Common myeloid progenitor, CD34-positive (primary cell): ENCODE results near the gene PDCD7.
"Not testable (repeated sequence)": the region's sequence is repeated elsewhere in the genome, so short reads cannot be mapped to it uniquely, and the experiment has no call there.

Experiments
- CTCF ChIA-PET: fragments of 350-600 bp; sonication (Branson Sonifier 250); formaldehyde crosslinking; loops from one replicate; lab custom pipeline; 2021; ENCODE audit warnings: antibody characterized with exemption; lab: Charles Lee
- POLR2A ChIA-PET: fragments of 350-600 bp; sonication (Branson Sonifier 250); formaldehyde crosslinking; loops from one replicate; lab custom pipeline; 2021; ENCODE audit warnings: antibody characterized with exemption; lab: Charles Lee
- DNase-seq, 3 donors: peaks; one replicate each; pipeline versions ENCODE4 v3.0.0 to v3.0.0-alpha.2; 2013
- H3K27ac ChIP-seq, 2 experiments: 1 replicate in 1 of 2; 2 replicates in 1 of 2; pipeline ENCODE4 v1.7.0; 2013; ENCODE audit warnings: inconsistent platforms in 2 of 2, low read length in 2 of 2, mild to moderate bottlenecking in 2 of 2, low read depth in 1 of 2, moderate library complexity in 1 of 2; ENCODE audit not compliant: severe bottlenecking in 2 of 2, insufficient read depth in 1 of 2, poor library complexity in 1 of 2
- H3K27me3 ChIP-seq, 5 experiments: replicated peaks in 2 of 5; 1 replicate in 3 of 5; 2 replicates in 2 of 5; pipeline versions ENCODE4 v1.6.1 to v1.7.0; 2013; ENCODE audit warnings: low read length in 4 of 5, mild to moderate bottlenecking in 2 of 5, moderate library complexity in 2 of 5, inconsistent platforms in 1 of 5; ENCODE audit not compliant: insufficient read depth in 5 of 5, control insufficient read depth in 4 of 5
- H3K36me3 ChIP-seq, 4 experiments: 1 replicate in 2 of 4; 2 replicates in 2 of 4; pipeline versions ENCODE4 v1.6.1 to v1.7.0; 2013; ENCODE audit warnings: low read length in 3 of 4, control low read depth in 1 of 4, mild to moderate bottlenecking in 1 of 4; ENCODE audit not compliant: control insufficient read depth in 4 of 4, insufficient read depth in 4 of 4
- H3K4me1 ChIP-seq, 4 experiments: 1 replicate in 3 of 4; 2 replicates in 1 of 4; pipeline versions ENCODE4 v1.6.1 to v1.7.1; 2013; ENCODE audit warnings: low read length in 3 of 4, mild to moderate bottlenecking in 3 of 4, control low read depth in 1 of 4, inconsistent platforms in 1 of 4, moderate library complexity in 1 of 4; ENCODE audit not compliant: control insufficient read depth in 4 of 4, insufficient read depth in 4 of 4; ENCODE audit errors: control extremely low read depth in 1 of 4
- H3K4me3 ChIP-seq, 7 experiments: 1 replicate in 4 of 7; 2 replicates in 3 of 7; pipeline versions ENCODE4 v1.5.1 to v1.7.0; 2013; ENCODE audit warnings: mild to moderate bottlenecking in 7 of 7, low read length in 6 of 7, moderate library complexity in 6 of 7, inconsistent platforms in 2 of 7, low read depth in 2 of 7, control low read depth in 1 of 7; ENCODE audit not compliant: insufficient read depth in 4 of 7, control insufficient read depth in 1 of 7; ENCODE audit errors: extremely low read depth in 1 of 7
- H3K9me3 ChIP-seq, 5 experiments: 1 replicate in 4 of 5; 2 replicates in 1 of 5; pipeline versions ENCODE4 v1.6.1 to v1.7.1; 2013; ENCODE audit warnings: low read length in 4 of 5, mild to moderate bottlenecking in 2 of 5, inconsistent platforms in 1 of 5, low read depth in 1 of 5, moderate library complexity in 1 of 5; ENCODE audit not compliant: control insufficient read depth in 4 of 5, insufficient read depth in 2 of 5; ENCODE audit errors: control extremely low read depth in 1 of 5
- WGBS: methylation state at CpG from one replicate; pipeline ENCODE4 v1.1.5; 2013; ENCODE audit not compliant: insufficient coverage; 5-methylcytosine and 5-hydroxymethylcytosine counted together

Gene PDCD7

DNA sequence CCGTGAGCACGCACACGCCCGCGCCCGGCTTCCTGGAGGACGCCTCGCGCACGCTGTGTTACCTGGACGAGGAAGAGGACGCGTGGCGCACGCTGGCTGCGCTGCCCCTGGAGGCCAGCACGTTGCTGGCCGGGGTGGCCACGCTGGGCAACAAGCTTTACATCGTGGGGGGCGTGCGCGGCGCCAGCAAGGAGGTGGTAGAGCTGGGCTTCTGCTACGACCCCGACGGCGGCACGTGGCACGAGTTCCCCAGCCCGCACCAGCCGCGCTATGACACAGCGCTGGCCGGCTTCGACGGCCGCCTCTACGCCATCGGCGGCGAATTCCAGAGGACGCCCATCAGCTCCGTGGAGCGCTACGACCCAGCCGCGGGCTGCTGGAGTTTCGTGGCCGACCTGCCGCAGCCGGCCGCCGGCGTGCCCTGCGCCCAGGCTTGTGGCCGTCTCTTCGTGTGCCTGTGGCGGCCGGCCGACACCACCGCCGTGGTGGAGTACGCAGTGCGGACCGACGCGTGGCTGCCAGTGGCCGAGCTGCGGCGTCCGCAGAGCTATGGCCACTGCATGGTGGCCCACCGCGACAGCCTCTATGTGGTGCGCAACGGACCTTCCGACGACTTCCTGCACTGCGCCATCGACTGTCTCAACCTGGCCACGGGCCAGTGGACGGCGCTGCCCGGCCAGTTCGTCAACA, 56.2 kb downstream of the PDCD7 start:
- Histone ChIP-seq H3K27ac (no peak overlapping the region), H3K36me3 (no peaks in the 10 kb centered on the region), H3K4me3 (peak overlapping the region in 1 of 7 experiments; percentile 10), H3K9me3 (no peaks in the 10 kb centered on the region), H3K4me1 (peaks cover 0 to 29% (median 25%) of the 10 kb centered on the region in 4 experiments), H3K27me3 (peaks cover 0 to 4% (median 0%) of the 10 kb centered on the region in 5 experiments)
- CTCF ChIA-PET: interaction anchor here (1.0 to 17.2 kb wide), 9 partner anchors 8 to 44 kb away, joined by 3 to 282 read pairs (median 26); partner anchors contain the start of gene RASL12
- POLR2A ChIA-PET: interaction anchor here (0.6 kb wide), 1 partner anchor 408 kb away, joined by 5 read pairs; no protein-coding TSS in a partner anchor
- no peak for DNase-seq
- WGBS: 67% methylated on average over 82 of the region's 85 CpGs

- H3K36me3 ChIP-seq: no peaks in the 10 kb centered on the region
- no peak within 1 kb of the TSS for H3K27ac ChIP-seq
- H3K9me3 ChIP-seq: no peaks in the 10 kb centered on the region
- ChIA-PET POLR2A (interaction anchor here (0.6 kb wide), 1 partner anchor 409 kb away, joined by 5 read pairs; no protein-coding TSS in a partner anchor), CTCF (interaction anchor here (2.0 to 17.2 kb wide), 6 partner anchors 9 to 44 kb away, joined by 9 to 282 read pairs (median 30); partner anchors contain the start of gene RASL12)
- peaks cover 0 to 4% (median 0%) of the 10 kb centered on the region in 5 experiments for H3K27me3 ChIP-seq
- 75% methylated on average over 73 of the region's 73 CpGs for WGBS
- DNase-seq: no peak
- H3K4me1 ChIP-seq: peaks cover 0 to 27% (median 22%) of the 10 kb centered on the region in 4 experiments
- no peak within 1 kb of the TSS for H3K4me3 ChIP-seq
Measured at GRCh38 chr15:65076486-65077290, 56.9 kb downstream of the PDCD7 start, which contains the start of gene KBTBD13. Gene KBTBD13 (plus strand): TSS chr15:65076746. CDS start chr15:65076816, 70 bp downstream.

DNA sequence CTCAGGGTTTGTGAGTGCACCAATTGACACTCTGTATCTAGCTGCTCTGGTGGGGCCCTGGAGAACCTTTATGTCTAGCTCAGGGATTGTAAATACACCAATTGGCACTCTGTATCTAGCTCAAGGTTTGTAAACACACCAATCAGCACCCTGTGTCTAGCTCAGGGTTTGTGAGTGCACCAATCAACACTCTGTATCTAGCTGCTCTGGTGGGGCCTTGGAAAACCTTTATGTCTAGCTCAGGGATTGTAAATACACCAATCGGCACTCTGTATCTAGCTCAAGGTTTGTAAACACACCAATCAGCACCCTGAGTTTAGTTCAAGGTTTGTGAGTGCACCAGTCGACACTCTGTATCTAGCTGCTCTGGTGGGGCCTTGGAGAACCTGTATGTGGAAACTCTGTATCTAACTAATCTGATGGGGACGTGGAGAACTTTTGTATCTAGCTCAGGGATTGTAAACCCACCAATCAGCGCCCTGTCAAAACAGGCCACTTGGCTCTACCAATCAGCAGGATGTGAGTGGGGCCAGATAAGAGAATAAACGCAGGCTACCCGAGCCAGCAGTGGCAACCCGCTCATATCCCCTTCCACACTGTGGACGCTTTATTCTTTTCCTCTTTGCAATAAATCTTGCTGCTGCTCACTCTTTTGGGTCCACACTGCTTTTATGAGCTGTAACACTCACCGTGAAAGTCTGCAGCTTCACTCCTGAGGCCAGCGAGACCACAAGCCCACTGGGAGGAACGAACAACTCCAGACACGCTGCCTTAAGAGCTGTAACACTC, 57.8 kb downstream of the PDCD7 start:
- peak in 2 of 3 donors; percentile 57 to 68 for DNase-seq
- peaks cover 0 to 28% (median 21%) of the 10 kb centered on the region in 4 experiments for H3K4me1 ChIP-seq
- not testable (repeated sequence) for H3K9me3 ChIP-seq, H3K27me3 ChIP-seq, H3K27ac ChIP-seq, H3K36me3 ChIP-seq, H3K4me3 ChIP-seq
- WGBS: 11% methylated on average over 10 of the region's 12 CpGs
- CTCF ChIA-PET: interaction anchor here (2.0 to 17.2 kb wide), 6 partner anchors 8 to 43 kb away, joined by 9 to 282 read pairs (median 30); partner anchors contain the start of gene RASL12
- POLR2A ChIA-PET: interaction anchor here (0.6 kb wide), 2 partner anchors 680 to 1273 kb away, joined by 3 read pairs; no protein-coding TSS in a partner anchor

DNA sequence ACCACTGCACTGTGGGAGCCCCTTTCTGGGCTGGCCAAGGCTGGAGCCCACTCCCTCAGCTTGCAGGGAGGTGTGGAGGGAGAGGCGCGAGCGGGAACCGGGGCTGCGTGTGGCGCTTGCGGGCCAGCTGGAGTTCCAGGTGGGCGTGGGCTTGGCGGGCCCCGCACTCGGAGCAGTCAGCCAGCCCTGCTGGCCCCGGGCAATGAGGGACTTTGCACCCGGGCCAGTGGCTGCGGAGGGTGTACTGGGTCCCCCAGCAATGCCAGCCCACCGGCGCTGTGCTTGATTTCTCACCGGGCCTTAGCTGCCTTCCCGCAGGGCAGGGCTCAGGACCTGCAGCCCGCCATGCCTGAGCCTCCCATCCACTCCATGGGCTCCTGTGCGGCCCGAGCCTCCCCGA, 58.7 kb downstream of the PDCD7 start:
- CTCF ChIA-PET: interaction anchor here (1.3 to 17.2 kb wide), 5 partner anchors 9 to 42 kb away, joined by 5 to 282 read pairs (median 5); no protein-coding TSS in a partner anchor
- H3K27ac ChIP-seq, H3K36me3 ChIP-seq, H3K27me3 ChIP-seq, DNase-seq, POLR2A ChIA-PET, H3K9me3 ChIP-seq, H3K4me3 ChIP-seq: not testable (repeated sequence)
- 98% methylated on average over 9 of the region's 22 CpGs for WGBS
- peaks cover 0 to 28% (median 21%) of the 10 kb centered on the region in 4 experiments for H3K4me1 ChIP-seq

GRCh38 chr15:65072617-65073016, 61.0 kb downstream of the PDCD7 start:
- CTCF ChIA-PET: interaction anchor here (0.6 to 1.7 kb wide), 4 partner anchors 10 to 29 kb away, joined by 3 to 7 read pairs (median 4); no protein-coding TSS in a partner anchor
- Histone ChIP-seq H3K4me3 (no peak overlapping the region), H3K4me1 (peaks cover 0 to 27% (median 21%) of the 10 kb centered on the region in 4 experiments), H3K9me3 (no peaks in the 10 kb centered on the region), H3K36me3 (no peaks in the 10 kb centered on the region), H3K27ac (no peak overlapping the region), H3K27me3 (peaks cover 0 to 15% (median 8%) of the 10 kb centered on the region in 5 experiments)
- no peak for DNase-seq
- 90% methylated on average over 3 of the region's 3 CpGs for WGBS
- POLR2A ChIA-PET: no interaction called here

DNA sequence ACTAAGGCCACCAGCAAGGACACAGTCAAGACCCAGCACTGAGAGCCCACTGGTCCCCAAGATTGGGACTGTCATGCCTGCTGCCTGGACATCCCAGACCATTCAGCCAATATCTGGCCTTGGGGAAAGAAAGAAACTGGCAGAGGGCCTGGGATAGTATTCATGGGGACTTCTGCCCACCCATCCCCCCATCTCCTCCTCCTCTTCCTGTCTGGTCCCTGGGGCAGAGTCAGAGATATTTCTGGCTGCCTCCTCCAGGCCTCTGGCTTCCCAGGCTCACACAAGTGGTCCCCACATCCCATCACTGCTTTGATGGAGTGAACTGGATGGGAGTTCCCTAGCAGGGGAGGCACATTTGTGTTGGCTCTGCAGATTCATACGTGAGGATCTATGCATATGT, 61.6 kb downstream of the PDCD7 start:
- Histone ChIP-seq H3K27me3 (peaks cover 0 to 21% (median 10%) of the 10 kb centered on the region in 5 experiments), H3K36me3 (no peaks in the 10 kb centered on the region), H3K4me1 (peaks cover 0 to 26% (median 19%) of the 10 kb centered on the region in 4 experiments), H3K27ac (no peak overlapping the region), H3K4me3 (no peak overlapping the region), H3K9me3 (no peaks in the 10 kb centered on the region)
- CTCF ChIA-PET: interaction anchor here (0.6 to 3.3 kb wide), 4 partner anchors 11 to 29 kb away, joined by 3 to 23 read pairs (median 5); no protein-coding TSS in a partner anchor
- DNase-seq: no peak
- POLR2A ChIA-PET: no interaction called here
- WGBS: 60% methylated on average over 1 of the region's 1 CpG
